ENCODE results near the gene ZNF774.
"Not testable (repeated sequence)": the region's sequence is repeated elsewhere in the genome, so short reads cannot be mapped to it uniquely, and the experiment has no call there.

The ZNF774 gene

GRCh38 chr15:90388462-90389380 is 36.6 kb downstream of the ZNF774 start:
- in situ Hi-C loops (cut with MboI; ENCODE audit: low sequenced_read_pairs) = no loop called here

DNA sequence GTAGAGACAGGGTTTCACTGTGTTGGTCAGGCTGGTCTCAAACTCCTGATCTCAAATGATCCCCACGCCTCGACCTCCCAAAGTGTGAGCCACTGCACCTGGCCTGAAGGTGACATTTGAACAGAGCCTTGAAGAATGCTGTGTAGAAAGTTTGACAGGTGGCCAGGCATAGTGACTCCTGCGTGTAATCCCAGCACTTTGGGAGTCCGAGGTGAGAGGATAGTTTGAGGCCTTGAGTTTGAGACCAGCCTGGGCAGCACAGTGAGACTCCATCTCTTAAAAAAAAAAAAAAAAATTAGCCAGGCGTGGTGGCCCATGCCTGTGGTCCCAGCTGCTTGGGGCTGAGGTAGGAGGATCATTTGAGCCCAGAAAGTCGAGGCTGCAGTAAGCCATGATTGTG is 37.4 kb downstream of the ZNF774 start:
- in situ Hi-C loops (cut with MboI; ENCODE audit: low sequenced_read_pairs) = no loop called here

- in situ Hi-C loops (cut with MboI; ENCODE audit: low sequenced_read_pairs) = no loop called here
Observed at GRCh38 chr15:90393040-90393439, 41.0 kb downstream of the ZNF774 start.

- in situ Hi-C loops (cut with MboI; ENCODE audit: low sequenced_read_pairs) = no loop called here
Observed at GRCh38 chr15:90394074-90394473, 42.0 kb downstream of the ZNF774 start.

DNA sequence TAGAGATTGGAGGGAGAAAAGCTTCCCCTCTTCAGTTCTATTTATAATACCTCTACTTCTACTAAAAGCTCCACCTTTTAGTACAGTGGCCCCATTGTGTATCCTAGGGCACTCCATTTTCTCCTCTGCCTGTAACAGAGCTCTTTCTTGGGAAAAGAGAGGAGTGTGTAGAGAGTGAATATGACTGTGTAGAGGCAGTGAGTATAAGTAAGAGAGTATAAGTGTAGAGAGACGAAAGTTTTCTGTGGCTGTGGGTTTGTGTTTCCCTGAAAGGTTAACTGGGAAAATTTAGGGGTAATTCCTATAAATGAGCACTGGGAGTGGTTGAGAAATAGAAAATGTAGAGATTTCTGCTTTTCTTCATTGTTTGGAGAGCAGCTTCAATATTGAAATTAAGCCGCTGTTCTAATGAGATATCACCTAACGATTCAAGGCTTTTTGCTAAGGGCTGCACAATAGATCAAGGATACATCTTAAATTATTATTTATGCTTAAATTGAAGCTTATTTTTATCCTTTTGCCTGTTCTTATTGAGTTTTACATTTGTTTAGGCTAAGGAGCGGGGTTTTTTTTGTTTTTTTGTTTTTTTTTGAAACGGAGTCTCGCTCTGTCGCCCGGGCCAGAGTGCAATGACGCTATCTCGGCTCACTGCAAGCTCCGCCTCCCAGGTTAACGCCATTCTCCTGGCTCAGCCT is 42.8 kb downstream of the ZNF774 start:
- in situ Hi-C loops (cut with MboI; ENCODE audit: low sequenced_read_pairs) = no loop called here

GRCh38 chr15:90396321-90396720 is 44.2 kb downstream of the ZNF774 start:
- in situ Hi-C loops (cut with MboI; ENCODE audit: low sequenced_read_pairs) = no loop called here

DNA sequence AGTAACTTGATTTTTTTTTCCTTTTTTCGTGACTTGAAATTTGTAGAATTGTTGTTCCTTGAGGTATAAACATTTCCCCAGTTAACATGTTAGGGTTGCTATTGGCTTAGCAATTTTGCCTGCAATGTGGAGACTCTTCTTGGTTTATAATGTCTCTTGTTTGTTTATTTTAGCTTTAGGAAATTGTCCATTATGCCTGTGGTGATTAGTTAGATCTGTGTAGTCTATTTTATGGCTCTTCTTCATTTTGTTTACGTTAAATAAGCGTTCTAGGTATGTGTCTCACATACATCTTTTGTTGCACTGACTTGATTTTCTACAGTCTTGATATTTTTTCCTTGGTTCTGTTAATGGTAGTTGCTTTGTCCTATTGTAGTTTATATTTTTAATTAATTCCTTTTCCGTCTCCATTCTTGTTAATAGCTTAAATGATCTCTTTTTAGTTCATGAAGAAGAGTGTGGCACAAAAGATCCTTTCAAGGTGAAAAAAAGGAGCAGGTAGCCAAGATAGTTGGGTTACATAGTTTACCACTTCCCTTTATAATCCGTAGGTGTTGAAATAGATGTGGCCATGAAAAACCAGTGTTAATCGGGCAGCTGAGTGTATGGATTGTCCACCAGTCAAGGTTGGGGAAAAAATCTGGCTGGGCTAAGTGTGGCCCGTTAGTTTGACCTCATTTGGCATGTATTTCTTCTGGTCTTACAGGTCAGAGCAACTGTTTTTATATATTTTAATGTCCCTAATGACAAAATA is 48.1 kb downstream of the ZNF774 start:
- in situ Hi-C loops (cut with MboI; ENCODE audit: low sequenced_read_pairs) = no loop called here

DNA sequence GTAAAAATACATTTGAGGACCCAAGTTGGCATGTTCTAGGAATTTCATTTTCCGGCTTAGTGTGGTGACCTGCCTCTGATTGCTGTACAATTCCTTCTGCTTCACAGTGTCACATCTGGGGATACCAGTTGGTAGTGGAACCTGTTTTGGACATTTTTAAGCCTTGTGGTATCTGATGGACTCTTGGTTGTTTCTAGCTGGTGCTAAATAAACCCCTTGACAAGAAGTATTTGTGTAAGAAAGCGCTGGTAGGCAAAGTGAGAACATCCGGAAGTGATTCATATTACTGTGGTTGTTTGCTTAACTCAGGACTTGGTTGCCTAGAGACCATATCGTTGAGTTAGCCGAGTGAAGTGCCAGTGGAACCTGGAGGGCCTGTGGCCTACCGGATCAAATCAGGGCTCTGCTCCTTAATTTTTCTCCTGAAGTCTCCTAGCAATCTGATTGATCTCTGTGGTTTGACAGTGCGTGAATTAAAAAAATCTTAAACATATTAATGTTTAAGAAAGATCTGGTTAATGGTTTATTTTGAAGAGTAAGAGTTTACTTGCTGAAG is 48.8 kb downstream of the ZNF774 start:
- in situ Hi-C loops (cut with MboI; ENCODE audit: low sequenced_read_pairs) = no loop called here

DNA sequence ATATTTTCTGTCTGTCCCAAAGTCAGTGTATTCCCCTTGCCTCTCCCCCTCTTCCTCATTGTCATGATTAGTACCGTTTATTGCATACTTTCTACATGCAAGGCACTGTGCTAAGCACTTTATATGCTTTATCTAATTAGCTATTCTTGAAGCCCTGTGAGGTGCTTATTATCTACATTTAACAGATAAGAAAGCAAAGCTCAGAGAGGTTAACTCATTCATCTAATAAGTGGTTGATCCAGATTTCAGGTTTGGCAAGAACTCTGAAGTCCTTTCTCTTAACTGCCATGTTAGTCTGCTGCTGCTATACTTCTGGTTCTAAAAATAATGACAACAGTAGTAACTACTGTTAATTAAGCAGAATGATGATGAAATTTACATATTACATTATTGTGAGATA is 49.4 kb downstream of the ZNF774 start:
- in situ Hi-C loops (cut with MboI; ENCODE audit: low sequenced_read_pairs) = no loop called here

- in situ Hi-C loops (cut with MboI; ENCODE audit: low sequenced_read_pairs) = no loop called here
Observed at GRCh38 chr15:90402223-90402622, 50.1 kb downstream of the ZNF774 start.

DNA sequence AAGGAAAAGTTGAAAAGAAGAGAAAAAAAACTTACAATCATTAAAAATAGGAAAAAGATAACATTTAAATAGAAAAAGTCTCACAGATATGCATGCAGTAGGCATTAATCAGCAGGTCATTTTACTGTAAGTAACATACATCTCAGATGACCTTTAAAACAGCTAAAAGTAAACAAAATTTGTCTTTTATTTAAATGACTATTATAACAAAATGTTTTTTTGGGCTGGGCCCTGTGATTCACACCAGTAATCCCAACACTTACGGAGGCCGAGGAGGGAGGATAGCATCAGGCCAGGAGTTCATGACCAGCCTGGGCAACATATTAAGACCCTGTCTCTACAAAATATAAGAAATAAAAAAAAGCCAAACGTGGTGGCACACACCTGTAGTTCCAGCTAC is 50.7 kb downstream of the ZNF774 start:
- in situ Hi-C loops (cut with MboI; ENCODE audit: low sequenced_read_pairs) = no loop called here

- in situ Hi-C loops (cut with MboI; ENCODE audit: low sequenced_read_pairs) = no loop called here
Observed at GRCh38 chr15:90405055-90405607, 53.0 kb downstream of the ZNF774 start.

DNA sequence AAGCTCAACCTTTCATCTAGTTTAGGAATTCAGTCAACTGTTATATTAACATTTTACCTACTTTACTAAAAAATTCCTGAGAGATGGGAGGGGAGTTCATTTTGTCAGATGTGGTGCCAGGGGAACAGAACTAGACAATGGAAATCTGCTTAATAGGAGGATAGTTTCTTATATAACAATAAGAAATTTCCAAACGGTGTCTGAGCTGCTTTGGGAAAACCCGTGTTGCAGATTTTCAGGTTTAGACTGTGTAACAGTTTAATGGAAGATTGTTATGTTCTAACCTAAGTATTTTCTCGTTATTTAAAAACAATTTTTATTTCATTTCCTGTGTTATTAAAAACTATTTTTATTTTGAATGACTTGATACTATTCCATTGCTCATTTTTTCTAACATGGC is 55.3 kb downstream of the ZNF774 start:
- in situ Hi-C loops (cut with MboI; ENCODE audit: low sequenced_read_pairs) = no loop called here

- in situ Hi-C loops (cut with MboI; ENCODE audit: low sequenced_read_pairs) = no loop called here
Observed at GRCh38 chr15:90407871-90408317, 55.8 kb downstream of the ZNF774 start.

GRCh38 chr15:90408657-90409056 is 56.6 kb downstream of the ZNF774 start:
- in situ Hi-C loops (cut with MboI; ENCODE audit: low sequenced_read_pairs) = no loop called here

- in situ Hi-C loops (cut with MboI; ENCODE audit: low sequenced_read_pairs) = not testable (repeated sequence)
Observed at GRCh38 chr15:90409587-90409986, 57.5 kb downstream of the ZNF774 start.

DNA sequence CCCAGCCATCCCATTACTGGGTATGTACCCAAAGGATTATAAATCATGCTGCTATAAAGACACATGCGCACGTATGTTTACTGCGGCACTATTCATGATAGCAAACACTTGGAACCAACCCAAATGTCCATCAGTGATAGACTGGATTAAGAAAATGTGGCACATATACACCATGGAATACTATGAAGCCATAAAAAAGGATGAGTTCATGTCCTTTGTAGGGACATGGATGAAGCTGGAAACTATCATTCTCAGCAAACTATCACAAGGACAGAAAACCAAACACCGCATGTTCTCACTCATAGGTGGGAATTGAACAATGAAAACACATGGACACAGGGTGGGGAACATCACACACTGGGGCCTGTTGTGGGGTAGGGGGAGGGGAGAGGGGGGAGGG is 58.2 kb downstream of the ZNF774 start:
- in situ Hi-C loops (cut with MboI; ENCODE audit: low sequenced_read_pairs) = not testable (repeated sequence)

DNA sequence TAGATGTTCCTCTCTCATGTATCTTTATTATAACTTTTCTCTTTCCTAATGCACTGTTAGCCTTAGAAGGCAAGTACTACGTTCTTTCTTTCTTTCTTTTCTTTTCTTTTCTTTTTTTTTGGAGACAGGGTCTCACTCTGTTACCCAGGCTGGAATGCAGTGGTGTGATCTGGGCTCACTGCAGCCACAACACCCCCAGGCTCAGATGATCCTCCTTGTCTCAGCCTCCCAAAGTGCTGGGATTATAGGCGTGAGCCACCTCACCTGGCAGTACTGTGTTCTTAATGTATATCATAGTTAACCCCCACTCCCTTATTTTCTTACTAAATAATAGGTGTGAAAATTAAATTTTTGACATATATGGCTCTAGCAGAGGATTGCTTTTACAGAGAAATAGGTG is 59.1 kb downstream of the ZNF774 start:
- in situ Hi-C loops (cut with MboI; ENCODE audit: low sequenced_read_pairs) = no loop called here
